Right atrium auricular region (tissue), 2 donors: Measurements from ENCODE around the gene MAP3K1. TPM values are rescaled to one million over a fixed set of nuclear protein-coding genes. Genes with fewer than 3 reads are reported as not detected.

Experiments used
- DNase-seq: peaks from one replicate; pipeline ENCODE4 v3.0.0-alpha.2; 2019; ENCODE audit warnings: low spot score
- H3K27ac ChIP-seq, 2 donors: fragments of 200-600 bp; sonication (generic); 1 replicate in 1 of 2; 2 replicates in 1 of 2; pipeline ENCODE4 v1.5.1; 2016 to 2019
- H3K27me3 ChIP-seq, 2 donors: fragments of 200-600 bp; sonication (generic); one replicate each; pipeline versions ENCODE4 v1.5.1 to v1.6.0; 2017 to 2019
- H3K36me3 ChIP-seq: fragments of 200-600 bp; sonication (generic); one replicate; pipeline ENCODE4 v1.5.1; 2016
- H3K4me1 ChIP-seq, 2 donors: fragments of 200-600 bp; sonication (generic); one replicate each; pipeline versions ENCODE4 v1.5.1 to v1.6.0; 2017 to 2019
- H3K4me3 ChIP-seq, 2 donors: fragments of 200-600 bp; sonication (generic); 1 replicate in 1 of 2; 2 replicates in 1 of 2; pipeline ENCODE4 v1.5.1; 2017 to 2019; ENCODE audit warnings: mild to moderate bottlenecking in 1 of 2, moderate library complexity in 1 of 2
- H3K9me3 ChIP-seq, 2 donors: fragments of 200-600 bp; sonication (generic); one replicate each; pipeline ENCODE4 v1.5.1; 2019
- total RNA-seq, 2 donors: library from RNA; depleted of rRNA; stranded (reverse); fragments of >200 nt; gene quantifications; one replicate each; pipeline ENCODE4 v1.1.0, GENCODE V29; 2016
- TF ChIP-seq, protein P1 (sequence below), 2 donors: fragments of 200-600 bp; sonication (generic); IDR thresholded peaks; one replicate each; pipeline ENCODE4 v1.5.1; 2019; ENCODE audit warnings: antibody characterized with exemption in 2 of 2

Gene MAP3K1
- total RNA-seq, 2 donors from 2014 or later = 5.9 to 8.9 TPM

DNA sequence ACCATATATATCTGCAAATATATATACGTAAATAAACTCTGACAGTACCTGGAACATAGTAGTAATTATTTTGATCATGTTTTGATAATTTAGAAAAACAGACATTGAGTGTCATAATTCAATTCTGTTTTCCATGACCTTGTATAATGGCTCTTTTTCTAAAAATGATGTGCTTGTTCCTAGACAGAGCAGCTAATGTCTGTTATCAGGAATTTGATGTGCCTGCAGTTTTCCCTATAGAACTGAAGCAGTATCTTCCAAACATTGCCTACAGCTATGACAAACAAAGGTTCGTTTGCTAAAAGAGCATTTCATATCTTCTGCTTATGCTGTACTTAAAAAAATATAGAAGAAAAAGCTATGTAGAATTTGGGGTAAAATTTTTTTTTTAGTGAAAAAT is 99.3 kb downstream of the MAP3K1 start:
- H3K4me3 ChIP-seq = no peak overlapping the region
- TF ChIP-seq, protein P1, sequence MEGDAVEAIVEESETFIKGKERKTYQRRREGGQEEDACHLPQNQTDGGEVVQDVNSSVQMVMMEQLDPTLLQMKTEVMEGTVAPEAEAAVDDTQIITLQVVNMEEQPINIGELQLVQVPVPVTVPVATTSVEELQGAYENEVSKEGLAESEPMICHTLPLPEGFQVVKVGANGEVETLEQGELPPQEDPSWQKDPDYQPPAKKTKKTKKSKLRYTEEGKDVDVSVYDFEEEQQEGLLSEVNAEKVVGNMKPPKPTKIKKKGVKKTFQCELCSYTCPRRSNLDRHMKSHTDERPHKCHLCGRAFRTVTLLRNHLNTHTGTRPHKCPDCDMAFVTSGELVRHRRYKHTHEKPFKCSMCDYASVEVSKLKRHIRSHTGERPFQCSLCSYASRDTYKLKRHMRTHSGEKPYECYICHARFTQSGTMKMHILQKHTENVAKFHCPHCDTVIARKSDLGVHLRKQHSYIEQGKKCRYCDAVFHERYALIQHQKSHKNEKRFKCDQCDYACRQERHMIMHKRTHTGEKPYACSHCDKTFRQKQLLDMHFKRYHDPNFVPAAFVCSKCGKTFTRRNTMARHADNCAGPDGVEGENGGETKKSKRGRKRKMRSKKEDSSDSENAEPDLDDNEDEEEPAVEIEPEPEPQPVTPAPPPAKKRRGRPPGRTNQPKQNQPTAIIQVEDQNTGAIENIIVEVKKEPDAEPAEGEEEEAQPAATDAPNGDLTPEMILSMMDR (IDR thresholded peaks at IDR 0.05) = no peak
- no peaks in the 10 kb centered on the region for H3K9me3 ChIP-seq
- no peaks in the 10 kb centered on the region for H3K27me3 ChIP-seq
- DNase-seq = no peak
- peaks cover 7% of the 10 kb centered on the region for H3K36me3 ChIP-seq
- H3K4me1 ChIP-seq = peaks cover 0 to 8% of the 10 kb centered on the region in 2 donors
- no peak overlapping the region for H3K27ac ChIP-seq

DNA sequence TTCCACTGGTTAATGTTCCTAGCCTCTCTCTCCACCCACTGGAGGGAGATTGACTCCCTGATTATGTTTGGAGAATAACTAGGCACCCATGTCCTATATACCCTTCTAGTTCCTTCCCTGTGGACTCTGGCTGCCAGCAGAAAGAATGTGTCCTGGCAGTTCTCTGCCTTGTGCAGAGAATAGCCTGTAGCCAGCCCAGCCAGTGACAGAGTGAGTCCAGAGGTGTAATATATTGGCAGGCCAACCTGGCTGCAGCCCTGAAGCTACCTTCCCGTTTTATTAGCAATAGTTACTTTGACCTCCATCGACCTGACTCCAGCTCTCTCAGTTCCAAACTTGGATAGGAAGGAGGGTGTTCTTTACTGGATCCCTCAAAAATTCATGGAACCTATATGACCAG is 102.2 kb downstream of the MAP3K1 start:
- Histone ChIP-seq H3K36me3 (peaks cover 14% of the 10 kb centered on the region), H3K27me3 (no peaks in the 10 kb centered on the region), H3K27ac (peak overlapping the region; percentile 17 to 37), H3K9me3 (no peaks in the 10 kb centered on the region), H3K4me1 (no peaks in the 10 kb centered on the region), H3K4me3 (no peak overlapping the region)
- TF ChIP-seq, protein P1 (IDR thresholded peaks at IDR 0.05) = no peak
- no peak for DNase-seq

DNA sequence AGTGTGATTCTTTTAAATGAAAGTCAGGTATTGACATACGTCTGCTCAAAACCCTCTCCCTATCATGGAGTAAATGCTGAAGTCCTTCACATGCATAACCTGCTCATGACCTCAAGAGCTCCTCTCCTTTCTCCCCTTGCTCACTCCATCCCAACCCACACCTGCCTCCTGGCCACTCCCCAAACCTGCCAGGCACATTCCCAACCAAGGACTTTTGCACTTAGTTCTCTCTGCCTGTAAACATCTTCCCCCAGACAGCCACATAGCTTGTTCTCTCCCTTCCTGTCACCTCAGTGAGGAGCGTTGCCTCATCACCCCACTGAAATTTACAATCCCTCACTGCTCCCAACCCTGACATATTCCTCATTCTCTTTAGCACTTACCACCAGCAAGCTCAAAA is 102.7 kb downstream of the MAP3K1 start:
- H3K36me3 ChIP-seq = peaks cover 19% of the 10 kb centered on the region
- no peak for DNase-seq
- no peaks in the 10 kb centered on the region for H3K4me1 ChIP-seq
- no peaks in the 10 kb centered on the region for H3K27me3 ChIP-seq
- H3K4me3 ChIP-seq = no peak overlapping the region
- TF ChIP-seq, protein P1 (IDR thresholded peaks at IDR 0.05) = no peak
- no peak overlapping the region for H3K27ac ChIP-seq
- no peaks in the 10 kb centered on the region for H3K9me3 ChIP-seq

DNA sequence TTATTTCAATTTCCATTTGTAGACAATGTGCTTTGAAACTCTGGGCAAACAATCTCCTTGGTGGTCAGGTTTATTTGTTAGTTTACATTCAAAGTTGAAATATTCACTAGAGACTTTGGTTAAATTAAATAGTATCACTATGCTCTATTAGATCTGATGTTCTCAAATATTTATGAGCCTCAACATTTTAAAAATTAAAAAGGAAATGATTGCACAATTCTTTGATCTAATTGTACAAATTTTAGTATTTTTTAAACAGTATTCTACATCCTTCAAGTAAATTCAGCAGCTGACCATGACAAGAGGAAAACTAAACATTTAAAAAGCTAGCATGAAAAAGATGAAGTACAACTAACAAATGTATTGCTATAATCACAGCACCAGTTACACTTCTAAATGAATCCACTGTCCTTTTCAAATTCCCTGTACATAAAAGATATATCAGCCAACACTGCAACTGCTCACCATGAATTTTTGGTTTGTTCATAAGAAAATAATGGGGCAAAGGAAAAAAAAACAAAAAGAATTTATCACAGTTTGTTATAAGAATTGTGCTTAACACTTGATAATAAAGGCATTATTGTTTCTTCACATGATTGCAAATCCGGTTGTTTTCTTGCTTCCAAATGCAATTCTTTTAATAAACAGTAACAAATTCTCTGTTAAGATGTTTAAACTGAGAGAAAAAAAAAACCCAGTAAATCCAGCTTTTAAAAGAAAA is 104.8 kb downstream of the MAP3K1 start:
- TF ChIP-seq, protein P1 (IDR thresholded peaks at IDR 0.05) = no peak
- no peaks in the 10 kb centered on the region for H3K9me3 ChIP-seq
- H3K36me3 ChIP-seq = peaks cover 31% of the 10 kb centered on the region
- no peaks in the 10 kb centered on the region for H3K4me1 ChIP-seq
- H3K4me3 ChIP-seq = no peak overlapping the region
- no peak overlapping the region for H3K27ac ChIP-seq
- no peak for DNase-seq
- H3K27me3 ChIP-seq = no peaks in the 10 kb centered on the region

DNA sequence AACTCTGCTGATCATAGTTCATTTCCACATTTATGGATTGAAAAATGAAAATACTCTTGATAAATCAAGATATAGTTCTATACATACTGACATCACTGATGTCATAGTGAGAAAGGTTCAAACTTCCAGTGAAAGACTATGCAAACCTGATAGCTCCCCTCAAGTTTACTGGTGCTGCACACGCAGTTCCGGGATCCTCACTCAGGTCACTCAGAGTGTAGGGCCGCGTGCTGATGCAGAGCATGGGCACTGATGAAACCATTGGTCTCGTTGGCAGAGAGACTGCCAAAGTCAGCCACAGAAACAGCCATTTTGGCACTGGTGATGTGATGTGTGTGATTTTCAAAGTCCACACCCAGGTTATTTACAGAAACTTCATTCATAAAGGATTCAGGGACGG is 107.6 kb downstream of the MAP3K1 start:
- no peaks in the 10 kb centered on the region for H3K4me1 ChIP-seq
- TF ChIP-seq, protein P1 (IDR thresholded peaks at IDR 0.05) = no peak
- no peak overlapping the region for H3K27ac ChIP-seq
- H3K36me3 ChIP-seq = peaks cover 51% of the 10 kb centered on the region
- DNase-seq = no peak
- no peak overlapping the region for H3K4me3 ChIP-seq
- no peaks in the 10 kb centered on the region for H3K27me3 ChIP-seq
- H3K9me3 ChIP-seq = no peaks in the 10 kb centered on the region

DNA sequence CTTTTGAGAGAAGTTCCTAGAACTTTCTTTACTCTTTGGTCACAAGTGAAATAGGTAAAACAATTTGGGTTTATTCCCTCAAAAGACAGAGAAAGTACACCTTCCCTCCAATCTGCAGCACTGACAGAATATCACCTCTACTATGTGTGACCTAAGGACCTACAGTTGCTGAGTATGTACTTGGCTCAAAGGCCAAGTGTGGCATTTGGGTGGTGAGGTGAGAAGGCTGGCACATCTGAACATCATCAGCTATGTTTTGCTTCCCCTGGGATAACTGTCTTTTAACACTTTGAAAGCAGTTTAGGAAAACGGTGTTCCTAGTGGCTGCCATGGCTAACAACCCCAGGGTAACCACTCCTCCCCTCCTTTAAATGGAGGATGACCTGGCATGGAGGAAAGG is 119.0 kb downstream of the MAP3K1 start:
- Histone ChIP-seq H3K9me3 (no peaks in the 10 kb centered on the region), H3K4me3 (no peak overlapping the region), H3K27me3 (no peaks in the 10 kb centered on the region), H3K27ac (peak overlapping the region in 1 of 2 donors; percentile 55), H3K36me3 (peaks cover 79% of the 10 kb centered on the region), H3K4me1 (peaks cover 0 to 7% of the 10 kb centered on the region in 2 donors)
- TF ChIP-seq, protein P1 (IDR thresholded peaks at IDR 0.05) = no peak
- no peak for DNase-seq
